H1 (cell line): ENCODE results near the gene ANAPC13.

Experiments used
- ATF3 ChIP-seq: IDR thresholded peaks from 2 replicates; pipeline ENCODE4 v1.6.1; 2011; ENCODE audit warnings: low read depth, mild to moderate bottlenecking, low read length; ENCODE audit not compliant: insufficient read depth
- CEBPB ChIP-seq: IDR thresholded peaks from 2 replicates; pipeline ENCODE4 v1.6.1; 2012; ENCODE audit warnings: low read depth, low read length
- CTCF ChIP-seq, 3 experiments: IDR thresholded peaks; 1 replicate in 2 of 3; 2 replicates in 1 of 3; pipeline versions ENCODE4 v1.5.1 to v1.6.1; 2011; ENCODE audit warnings: low read length in 3 of 3, mild to moderate bottlenecking in 3 of 3, inconsistent platforms in 2 of 3, low read depth in 1 of 3, moderate library complexity in 1 of 3; ENCODE audit not compliant: insufficient read depth in 1 of 3; ENCODE audit errors: control extremely low read depth in 1 of 3
- EZH2 ChIP-seq: fragments of 200-600 bp; sonication (generic); IDR thresholded peaks from 2 replicates; pipeline ENCODE4 v1.7.1; 2012; ENCODE audit warnings: low read depth, mild to moderate bottlenecking, moderate library complexity, low read length, inconsistent platforms; ENCODE audit not compliant: severe bottlenecking
- POLR2A ChIP-seq, 2 experiments: IDR thresholded peaks; 1 replicate in 1 of 2; 2 replicates in 1 of 2; pipeline ENCODE4 v1.6.1; 2011; ENCODE audit warnings: low read depth in 2 of 2, low read length in 2 of 2, mild to moderate bottlenecking in 2 of 2; ENCODE audit errors: control extremely low read depth in 1 of 2
- POLR2AphosphoS5 ChIP-seq: IDR thresholded peaks from 2 replicates; pipeline ENCODE4 v1.6.1; 2011; ENCODE audit warnings: low read depth, low read length
- TCF12 ChIP-seq: IDR thresholded peaks from 2 replicates; pipeline ENCODE4 v1.6.1; 2011; ENCODE audit warnings: low read depth, mild to moderate bottlenecking, low read length
- YY1 ChIP-seq: IDR thresholded peaks from 2 replicates; pipeline ENCODE4 v1.6.1; 2011; ENCODE audit warnings: low read depth, mild to moderate bottlenecking, low read length

- TF ChIP-seq CTCF (IDR thresholded peaks at IDR 0.05; ENCODE audit: control extremely low read depth in 1 of 3, insufficient read depth in 1 of 3, low read depth in 1 of 3, low read length in 3 of 3) (no peak), EZH2 (no peak), POLR2A (IDR thresholded peaks at IDR 0.05; ENCODE audit: control extremely low read depth in 1 of 2, low read depth in 2 of 2, low read length in 2 of 2) (no peak), POLR2AphosphoS5 (no peak), TCF12 (no peak), ATF3 (no peak), YY1 (no peak), CEBPB (no peak)
Measured at GRCh38 chr3:134481166-134481565, 4.6 kb downstream of the ANAPC13 start.
